ENCODE data around the gene ZNF787. TPM values are rescaled to one million over a fixed set of nuclear protein-coding genes. Genes with fewer than 3 reads are reported as not detected.
"Not testable (repeated sequence)": the region's sequence is repeated elsewhere in the genome, so short reads cannot be mapped to it uniquely, and the experiment has no call there.

The ZNF787 gene
- polyA plus RNA-seq, 1 donor from 2014 or later, result 2.8 TPM

DNA sequence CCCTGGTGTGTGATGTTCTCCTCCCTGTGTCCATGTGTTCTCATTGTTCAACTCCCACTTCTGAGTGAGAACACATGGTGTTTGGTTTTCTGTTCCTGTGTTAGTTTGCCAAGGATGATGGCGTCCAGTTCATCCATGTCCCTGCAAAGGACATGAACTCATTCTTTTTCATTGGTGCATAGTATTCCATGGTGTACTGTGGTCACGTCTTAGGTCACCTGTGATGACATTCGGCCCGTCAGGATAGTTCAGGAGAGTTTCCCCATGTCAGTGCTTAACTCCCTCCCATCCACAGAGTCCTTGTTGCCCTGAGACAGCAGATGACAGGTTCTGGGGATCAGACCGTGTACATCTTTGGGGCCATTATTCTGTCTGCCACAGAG lies 28.6 kb upstream of the ZNF787 start:
- H3K9me3 Mint-ChIP-seq, result peaks cover 0 to 4% (median 0%) of the 10 kb centered on the region in 3 donors
- no peaks in the 10 kb centered on the region for H3K27me3 Mint-ChIP-seq
- H3K27ac Mint-ChIP-seq, result no peak overlapping the region
- H3K4me1 Mint-ChIP-seq, result peaks cover 0 to 3% (median 0%) of the 10 kb centered on the region in 3 donors
- peaks cover 1% of the 10 kb centered on the region for H3K36me3 Mint-ChIP-seq
- H3K4me3 Mint-ChIP-seq, result no peak overlapping the region

GRCh38 chr19:56148955-56149655 lies 28.0 kb upstream of the ZNF787 start:
- not testable (repeated sequence) for H3K36me3 Mint-ChIP-seq, H3K4me3 Mint-ChIP-seq, H3K9me3 Mint-ChIP-seq, H3K4me1 Mint-ChIP-seq, H3K27ac Mint-ChIP-seq, H3K27me3 Mint-ChIP-seq

DNA sequence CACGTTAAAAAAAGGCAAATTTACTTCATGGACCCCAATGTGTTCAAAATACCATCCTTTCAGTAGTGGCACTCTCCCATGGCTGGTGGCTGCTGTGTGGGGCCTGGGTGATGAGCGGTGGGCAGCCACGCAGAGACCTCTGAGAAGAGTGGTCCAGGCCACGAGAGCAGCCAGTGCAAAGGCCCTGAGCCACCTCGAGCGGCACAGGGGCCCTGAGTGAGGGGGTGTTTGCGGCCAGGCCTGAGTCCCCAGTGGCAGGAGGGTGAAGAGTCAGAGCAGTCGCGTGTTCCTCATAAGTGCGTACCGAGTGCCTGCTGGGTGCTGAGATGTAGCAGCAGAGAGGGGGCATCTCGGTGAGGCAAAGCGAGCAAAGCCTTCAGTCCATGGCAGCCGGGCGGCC lies 27.0 kb upstream of the ZNF787 start:
- no peaks in the 10 kb centered on the region for H3K27me3 Mint-ChIP-seq
- H3K9me3 Mint-ChIP-seq, result peaks cover 0 to 4% (median 0%) of the 10 kb centered on the region in 3 donors
- H3K36me3 Mint-ChIP-seq, result peaks cover 1% of the 10 kb centered on the region
- peak overlapping the region in 1 of 4 donors; percentile 52 for H3K4me3 Mint-ChIP-seq
- peak overlapping the region in 1 of 3 donors; percentile 85 for H3K27ac Mint-ChIP-seq
- peaks cover 0 to 5% (median 0%) of the 10 kb centered on the region in 3 donors for H3K4me1 Mint-ChIP-seq

- Mint-ChIP-seq H3K27me3 (no peaks in the 10 kb centered on the region), H3K4me1 (peaks cover 0 to 2% (median 0%) of the 10 kb centered on the region in 3 donors), H3K4me3 (no peak overlapping the region), H3K9me3 (peaks cover 0 to 4% (median 0%) of the 10 kb centered on the region in 3 donors), H3K27ac (no peak overlapping the region), H3K36me3 (peaks cover 1% of the 10 kb centered on the region)
Measured at GRCh38 chr19:56147307-56147706, 26.2 kb upstream of the ZNF787 start.

- Mint-ChIP-seq H3K4me3 (no peak overlapping the region), H3K27ac (no peak overlapping the region), H3K36me3 (peaks cover 1% of the 10 kb centered on the region), H3K27me3 (no peaks in the 10 kb centered on the region), H3K4me1 (peaks cover 3 to 5% (median 3%) of the 10 kb centered on the region in 3 donors), H3K9me3 (peaks cover 0 to 4% (median 0%) of the 10 kb centered on the region in 3 donors)
Measured at GRCh38 chr19:56146904-56147303, 25.8 kb upstream of the ZNF787 start.

GRCh38 chr19:56145698-56146097 lies 24.6 kb upstream of the ZNF787 start:
- Mint-ChIP-seq H3K4me1 (peaks cover 5 to 10% (median 9%) of the 10 kb centered on the region in 3 donors), H3K9me3 (peaks cover 0 to 4% (median 0%) of the 10 kb centered on the region in 3 donors), H3K36me3 (peaks cover 1% of the 10 kb centered on the region)

GRCh38 chr19:56144831-56145230 lies 23.7 kb upstream of the ZNF787 start:
- Mint-ChIP-seq H3K36me3 (peaks cover 1% of the 10 kb centered on the region), H3K9me3 (peaks cover 0 to 4% (median 0%) of the 10 kb centered on the region in 3 donors), H3K27me3 (no peaks in the 10 kb centered on the region), H3K4me1 (peaks cover 10 to 15% (median 15%) of the 10 kb centered on the region in 3 donors), H3K27ac (no peak overlapping the region), H3K4me3 (no peak overlapping the region)

More at GRCh38 chr19:56145698-56146097, 24.6 kb upstream of the ZNF787 start:
- Mint-ChIP-seq H3K27me3 (no peaks in the 10 kb centered on the region), H3K4me3 (peak overlapping the region in 2 of 4 donors; percentile 17 to 45), H3K27ac (no peak overlapping the region)

GRCh38 chr19:56144376-56144775 lies 23.3 kb upstream of the ZNF787 start:
- Mint-ChIP-seq H3K36me3 (no peaks in the 10 kb centered on the region), H3K4me1 (peaks cover 10 to 17% (median 16%) of the 10 kb centered on the region in 3 donors), H3K27me3 (no peaks in the 10 kb centered on the region), H3K27ac (peak overlapping the region in 1 of 3 donors; percentile 37), H3K4me3 (peak overlapping the region in 1 of 4 donors; percentile 71), H3K9me3 (no peaks in the 10 kb centered on the region)

DNA sequence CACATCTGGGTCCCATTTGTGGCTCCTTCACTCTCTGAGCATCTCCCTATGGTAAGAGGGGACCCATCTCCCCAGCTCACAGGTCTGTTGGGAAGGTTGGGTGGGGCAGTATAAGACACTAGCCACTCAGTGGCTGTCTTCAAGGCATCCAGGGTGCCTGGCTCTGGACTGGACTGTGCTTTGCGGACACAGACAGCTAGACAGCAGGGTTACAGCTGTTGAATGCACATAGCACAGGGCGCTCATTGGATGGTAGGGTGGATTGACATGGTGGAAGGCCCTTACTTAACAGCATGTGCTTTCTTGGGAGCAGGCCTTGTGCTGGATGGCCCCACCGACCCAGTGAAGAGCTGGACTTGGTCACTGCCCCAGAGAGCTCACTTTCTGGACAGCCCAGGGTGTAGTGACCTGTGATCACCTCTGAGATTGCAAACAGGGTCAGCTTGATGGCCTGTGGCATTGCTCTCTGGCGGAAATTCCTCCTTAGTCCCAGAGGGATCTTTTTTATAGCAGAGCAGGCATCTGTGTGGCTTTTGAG lies 21.9 kb upstream of the ZNF787 start:
- Mint-ChIP-seq H3K27me3 (no peaks in the 10 kb centered on the region), H3K27ac (peak overlapping the region in 2 of 3 donors; percentile 63 to 71), H3K9me3 (no peaks in the 10 kb centered on the region), H3K36me3 (peaks cover 2% of the 10 kb centered on the region), H3K4me1 (peaks cover 12 to 17% (median 16%) of the 10 kb centered on the region in 3 donors), H3K4me3 (peak overlapping the region in 1 of 4 donors; percentile 45)

DNA sequence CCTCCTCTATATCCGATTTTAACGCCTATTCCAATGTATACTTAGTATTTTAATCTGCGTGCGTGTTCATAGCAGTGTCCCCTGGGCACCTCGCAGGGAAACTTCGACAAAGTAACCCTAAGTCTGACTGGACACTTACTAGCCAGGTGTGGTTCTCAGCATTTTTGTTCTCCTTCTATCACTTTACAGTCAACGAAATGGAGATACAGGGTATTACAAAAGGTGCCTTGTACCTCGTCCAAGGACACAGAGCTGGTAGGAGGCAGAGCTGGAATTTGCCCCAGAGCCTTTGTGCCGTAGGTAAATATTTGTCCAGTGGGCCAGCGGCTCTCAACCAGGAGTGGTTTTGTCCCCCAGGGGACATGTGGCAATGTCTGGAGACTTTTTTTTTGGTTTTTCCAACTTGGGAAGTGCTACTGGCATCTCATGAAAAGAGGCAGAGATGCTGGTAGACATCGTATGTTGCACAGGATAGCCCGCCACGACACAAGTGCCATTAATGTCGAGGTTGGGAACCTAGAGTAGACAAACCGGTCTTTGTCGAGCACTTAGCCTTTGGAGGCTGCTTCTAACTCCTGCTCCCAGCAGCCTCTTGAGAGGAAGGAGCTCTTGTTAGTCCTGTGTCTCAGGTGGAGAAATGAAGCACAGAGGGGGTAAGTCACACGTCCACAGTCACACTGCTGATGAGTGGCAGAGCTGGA lies 21.1 kb upstream of the ZNF787 start:
- peaks cover 12 to 17% (median 16%) of the 10 kb centered on the region in 3 donors for H3K4me1 Mint-ChIP-seq
- H3K9me3 Mint-ChIP-seq, result no peaks in the 10 kb centered on the region
- peaks cover 2% of the 10 kb centered on the region for H3K36me3 Mint-ChIP-seq
- H3K4me3 Mint-ChIP-seq, result peak overlapping the region; percentile 70 to 91 (median 88)
- H3K27me3 Mint-ChIP-seq, result no peaks in the 10 kb centered on the region
- peak overlapping the region; percentile 62 to 94 (median 76) for H3K27ac Mint-ChIP-seq

- Mint-ChIP-seq H3K4me1 (peaks cover 12 to 17% (median 16%) of the 10 kb centered on the region in 3 donors), H3K27ac (peak overlapping the region in 2 of 3 donors; percentile 76 to 98), H3K27me3 (no peaks in the 10 kb centered on the region), H3K9me3 (no peaks in the 10 kb centered on the region), H3K36me3 (peaks cover 2% of the 10 kb centered on the region), H3K4me3 (peak overlapping the region; percentile 90 to 99 (median 96))
Measured at GRCh38 chr19:56141417-56141993, 20.4 kb upstream of the ZNF787 start.

- H3K36me3 Mint-ChIP-seq, result peaks cover 2% of the 10 kb centered on the region
Measured at GRCh38 chr19:56140583-56141416, 19.7 kb upstream of the ZNF787 start, which contains the start of gene ZNF444. TSS of gene ZNF444 (plus strand) at chr19:56141287. CDS start at chr19:56146912, 5,625 bp downstream.

GRCh38 chr19:56139847-56140582 lies 18.9 kb upstream of the ZNF787 start:
- Mint-ChIP-seq H3K36me3 (peaks cover 2% of the 10 kb centered on the region), H3K27ac (peak overlapping the region; percentile 91 to 98 (median 97)), H3K27me3 (no peaks in the 10 kb centered on the region), H3K4me1 (peaks cover 15 to 17% (median 16%) of the 10 kb centered on the region in 3 donors), H3K4me3 (peak overlapping the region; percentile 89 to 99 (median 96)), H3K9me3 (no peaks in the 10 kb centered on the region)

More at GRCh38 chr19:56140583-56141416, 19.7 kb upstream of the ZNF787 start, which contains the start of gene ZNF444:
- Mint-ChIP-seq H3K9me3 (no peaks in the 10 kb centered on the region), H3K27me3 (no peaks in the 10 kb centered on the region), H3K4me1 (peaks cover 15 to 17% (median 16%) of the 10 kb centered on the region in 3 donors), H3K4me3 (peak within 1 kb of the TSS; percentile 90 to 99 (median 96)), H3K27ac (peak within 1 kb of the TSS; percentile 91 to 98 (median 97))
